ENCODE data around the gene SLC4A11.
"Not testable (repeated sequence)": the region's sequence is repeated elsewhere in the genome, so short reads cannot be mapped to it uniquely, and the experiment has no call there.

SLC4A11 gene

GRCh38 chr20:3203315-3204123, 35.5 kb downstream of the SLC4A11 start:
- DNase-seq (ENCODE audit: low read depth in 2 of 2), result peak in 1 of 2 donors; percentile 45

- no peak for DNase-seq (ENCODE audit: low read depth in 2 of 2)
Observed at GRCh38 chr20:3202965-3203314, 36.0 kb downstream of the SLC4A11 start.

- DNase-seq (ENCODE audit: low read depth in 2 of 2), result no peak
Observed at GRCh38 chr20:3199976-3200755, 38.8 kb downstream of the SLC4A11 start.

GRCh38 chr20:3199206-3199605, 39.8 kb downstream of the SLC4A11 start:
- DNase-seq (ENCODE audit: low read depth in 2 of 2), result no peak

- no peak for DNase-seq (ENCODE audit: low read depth in 2 of 2)
Observed at GRCh38 chr20:3195590-3196237, 43.3 kb downstream of the SLC4A11 start.

GRCh38 chr20:3194617-3195280, 44.2 kb downstream of the SLC4A11 start:
- no peak for DNase-seq (ENCODE audit: low read depth in 2 of 2)

- no peak for DNase-seq (ENCODE audit: low read depth in 2 of 2)
Observed at GRCh38 chr20:3193806-3194616, 45.0 kb downstream of the SLC4A11 start.

- no peak for DNase-seq (ENCODE audit: low read depth in 2 of 2)
Observed at GRCh38 chr20:3192226-3193015, 46.6 kb downstream of the SLC4A11 start.

- DNase-seq (ENCODE audit: low read depth in 2 of 2), result no peak
Observed at GRCh38 chr20:3190681-3191111, 48.3 kb downstream of the SLC4A11 start.

GRCh38 chr20:3189561-3190131, 49.3 kb downstream of the SLC4A11 start:
- no peak for DNase-seq (ENCODE audit: low read depth in 2 of 2)

- no peak for DNase-seq (ENCODE audit: low read depth in 2 of 2)
Observed at GRCh38 chr20:3188823-3189413, 50.1 kb downstream of the SLC4A11 start.

GRCh38 chr20:3187861-3188260, 51.1 kb downstream of the SLC4A11 start:
- DNase-seq (ENCODE audit: low read depth in 2 of 2), result not testable (repeated sequence)

- no peak for DNase-seq (ENCODE audit: low read depth in 2 of 2)
Observed at GRCh38 chr20:3183896-3184612, 54.9 kb downstream of the SLC4A11 start.

GRCh38 chr20:3182429-3182828, 56.6 kb downstream of the SLC4A11 start:
- not testable (repeated sequence) for DNase-seq (ENCODE audit: low read depth in 2 of 2)

- no peak for DNase-seq (ENCODE audit: low read depth in 2 of 2)
Observed at GRCh38 chr20:3181270-3181669, 57.7 kb downstream of the SLC4A11 start.

- no peak for DNase-seq (ENCODE audit: low read depth in 2 of 2)
Observed at GRCh38 chr20:3180319-3180718, 58.7 kb downstream of the SLC4A11 start.

- no peak for DNase-seq (ENCODE audit: low read depth in 2 of 2)
Observed at GRCh38 chr20:3177746-3178485, 61.1 kb downstream of the SLC4A11 start.
